HUES6 (cell line): Measurements from ENCODE around the gene ADGRL3.
"Not testable (repeated sequence)": the region's sequence is repeated elsewhere in the genome, so short reads cannot be mapped to it uniquely, and the experiment has no call there.

Experiments used
- H3K27ac ChIP-seq: 2 replicates; pipeline ENCODE4 v1.7.0; 2013; ENCODE audit warnings: low read depth, mild to moderate bottlenecking, low read length, inconsistent platforms
- H3K27me3 ChIP-seq: 2 replicates; pipeline ENCODE4 v1.6.1; 2013; ENCODE audit warnings: low read length; ENCODE audit not compliant: control insufficient read depth, insufficient read depth
- H3K36me3 ChIP-seq: 2 replicates; pipeline ENCODE4 v1.6.1; 2013; ENCODE audit warnings: low read length; ENCODE audit not compliant: control insufficient read depth, insufficient read depth
- H3K4me1 ChIP-seq: 2 replicates; pipeline ENCODE4 v1.6.1; 2013; ENCODE audit warnings: low read length; ENCODE audit not compliant: control insufficient read depth, insufficient read depth
- H3K4me3 ChIP-seq: 2 replicates; pipeline ENCODE4 v1.5.1; 2013; ENCODE audit warnings: low read depth, low read length
- H3K9ac ChIP-seq: one replicate; pipeline ENCODE4 v1.6.1; 2013; ENCODE audit warnings: mild to moderate bottlenecking, low read length
- H3K9me3 ChIP-seq: 2 replicates; pipeline ENCODE4 v1.6.1; 2013; ENCODE audit warnings: low read depth, low read length; ENCODE audit not compliant: control insufficient read depth, insufficient read depth

The ADGRL3 gene

GRCh38 chr4:61204353-61205060, 4.4 kb downstream of the ADGRL3 start:
- no peaks in the 10 kb centered on the region for H3K9me3 ChIP-seq
- H3K4me3 ChIP-seq = no peak overlapping the region
- H3K36me3 ChIP-seq = no peaks in the 10 kb centered on the region
- no peak overlapping the region for H3K27ac ChIP-seq
- H3K27me3 ChIP-seq = peaks cover 48% of the 10 kb centered on the region
- H3K4me1 ChIP-seq = peaks cover 25% of the 10 kb centered on the region; the same call in 1 of the 2 replicates
- H3K9ac ChIP-seq = no peak overlapping the region

GRCh38 chr4:61205066-61205465, 4.9 kb downstream of the ADGRL3 start:
- Histone ChIP-seq H3K27me3 (peaks cover 43% of the 10 kb centered on the region), H3K36me3 (no peaks in the 10 kb centered on the region), H3K9ac (no peak overlapping the region), H3K9me3 (no peaks in the 10 kb centered on the region), H3K4me1 (peaks cover 28% of the 10 kb centered on the region; the same call in 1 of the 2 replicates), H3K27ac (no peak overlapping the region), H3K4me3 (no peak overlapping the region)

GRCh38 chr4:61207156-61207555, 7.0 kb downstream of the ADGRL3 start:
- not testable (repeated sequence) for H3K9ac ChIP-seq, H3K9me3 ChIP-seq, H3K36me3 ChIP-seq, H3K27ac ChIP-seq, H3K4me3 ChIP-seq
- Histone ChIP-seq H3K4me1 (peaks cover 26% of the 10 kb centered on the region; the same call in 1 of the 2 replicates), H3K27me3 (peaks cover 25% of the 10 kb centered on the region)

- no peak overlapping the region for H3K27ac ChIP-seq
- H3K4me3 ChIP-seq = no peak overlapping the region
- H3K27me3 ChIP-seq = no peaks in the 10 kb centered on the region
- no peaks in the 10 kb centered on the region for H3K9me3 ChIP-seq
- H3K36me3 ChIP-seq = no peaks in the 10 kb centered on the region
- no peak overlapping the region for H3K9ac ChIP-seq
- peaks cover 4% of the 10 kb centered on the region; the same call in 1 of the 2 replicates for H3K4me1 ChIP-seq
Observed at GRCh38 chr4:61210186-61210939, 10.2 kb downstream of the ADGRL3 start.

GRCh38 chr4:61211781-61212180, 11.7 kb downstream of the ADGRL3 start:
- Histone ChIP-seq H3K9ac (no peak overlapping the region), H3K27ac (no peak overlapping the region), H3K4me1 (peaks cover 4% of the 10 kb centered on the region; the same call in 1 of the 2 replicates), H3K9me3 (no peaks in the 10 kb centered on the region), H3K36me3 (no peaks in the 10 kb centered on the region), H3K4me3 (no peak overlapping the region), H3K27me3 (no peaks in the 10 kb centered on the region)

- Histone ChIP-seq H3K4me3 (no peak overlapping the region), H3K27ac (no peak overlapping the region), H3K27me3 (no peaks in the 10 kb centered on the region), H3K4me1 (peaks cover 4% of the 10 kb centered on the region; the same call in 1 of the 2 replicates), H3K36me3 (no peaks in the 10 kb centered on the region), H3K9me3 (no peaks in the 10 kb centered on the region), H3K9ac (no peak overlapping the region)
Observed at GRCh38 chr4:61212788-61213187, 12.7 kb downstream of the ADGRL3 start.

GRCh38 chr4:61214680-61215079, 14.6 kb downstream of the ADGRL3 start:
- no peak overlapping the region for H3K4me3 ChIP-seq
- H3K27ac ChIP-seq = no peak overlapping the region
- H3K9me3 ChIP-seq = no peaks in the 10 kb centered on the region
- no peaks in the 10 kb centered on the region for H3K36me3 ChIP-seq
- peaks cover 4% of the 10 kb centered on the region; the same call in 1 of the 2 replicates for H3K4me1 ChIP-seq
- H3K27me3 ChIP-seq = no peaks in the 10 kb centered on the region
- no peak overlapping the region for H3K9ac ChIP-seq

- no peak overlapping the region for H3K9ac ChIP-seq
- H3K4me1 ChIP-seq = no peaks in the 10 kb centered on the region
- no peak overlapping the region for H3K27ac ChIP-seq
- H3K9me3 ChIP-seq = no peaks in the 10 kb centered on the region
- no peaks in the 10 kb centered on the region for H3K27me3 ChIP-seq
- no peak overlapping the region for H3K4me3 ChIP-seq
- H3K36me3 ChIP-seq = no peaks in the 10 kb centered on the region
Observed at GRCh38 chr4:61217222-61217621, 17.1 kb downstream of the ADGRL3 start.

- Histone ChIP-seq H3K27ac (no peak overlapping the region), H3K36me3 (no peaks in the 10 kb centered on the region), H3K9ac (no peak overlapping the region), H3K4me3 (no peak overlapping the region), H3K27me3 (no peaks in the 10 kb centered on the region), H3K9me3 (no peaks in the 10 kb centered on the region), H3K4me1 (no peaks in the 10 kb centered on the region)
Observed at GRCh38 chr4:61220556-61220955, 20.4 kb downstream of the ADGRL3 start.

GRCh38 chr4:61223385-61223784, 23.3 kb downstream of the ADGRL3 start:
- no peaks in the 10 kb centered on the region for H3K9me3 ChIP-seq
- no peaks in the 10 kb centered on the region for H3K27me3 ChIP-seq
- H3K36me3 ChIP-seq = no peaks in the 10 kb centered on the region
- H3K27ac ChIP-seq = no peak overlapping the region
- no peak overlapping the region for H3K9ac ChIP-seq
- no peak overlapping the region for H3K4me3 ChIP-seq
- H3K4me1 ChIP-seq = no peaks in the 10 kb centered on the region

- Histone ChIP-seq H3K27ac (no peak overlapping the region), H3K27me3 (no peaks in the 10 kb centered on the region), H3K36me3 (no peaks in the 10 kb centered on the region), H3K9ac (no peak overlapping the region), H3K4me1 (no peaks in the 10 kb centered on the region), H3K4me3 (no peak overlapping the region), H3K9me3 (no peaks in the 10 kb centered on the region)
Observed at GRCh38 chr4:61224573-61224972, 24.4 kb downstream of the ADGRL3 start.
